GM12875 (cell line): ENCODE data around the gene CCDC47.

ENCODE experiments used
- H3K4me3 ChIP-seq: one replicate; pipeline ENCODE4 v1.5.1; 2011; ENCODE audit warnings: low read depth, low read length, control low read depth
- TF ChIP-seq, protein P1 (sequence below): IDR thresholded peaks from 2 replicates; pipeline ENCODE4 v1.5.1; 2011; ENCODE audit warnings: low read depth, mild to moderate bottlenecking, control low read depth, inconsistent platforms, low read length, moderate library complexity, borderline replicate concordance; ENCODE audit not compliant: insufficient read depth

Gene CCDC47

DNA sequence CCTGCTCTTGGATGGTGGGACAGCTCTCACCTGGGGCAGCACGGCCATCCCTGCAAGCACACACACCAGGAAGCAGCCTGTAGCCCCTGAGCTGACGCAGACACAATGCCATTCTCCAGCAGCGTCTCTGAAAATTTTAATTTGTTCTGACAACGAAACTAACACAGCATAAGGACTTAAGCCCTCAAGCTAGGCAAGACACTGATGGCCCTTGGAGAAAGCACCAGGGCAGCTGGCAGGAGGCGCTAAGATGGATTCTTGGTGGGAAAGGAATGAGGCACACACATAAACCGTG, 70.7 kb downstream of the CCDC47 start:
- no peak overlapping the region for H3K4me3 ChIP-seq
- TF ChIP-seq, protein P1, sequence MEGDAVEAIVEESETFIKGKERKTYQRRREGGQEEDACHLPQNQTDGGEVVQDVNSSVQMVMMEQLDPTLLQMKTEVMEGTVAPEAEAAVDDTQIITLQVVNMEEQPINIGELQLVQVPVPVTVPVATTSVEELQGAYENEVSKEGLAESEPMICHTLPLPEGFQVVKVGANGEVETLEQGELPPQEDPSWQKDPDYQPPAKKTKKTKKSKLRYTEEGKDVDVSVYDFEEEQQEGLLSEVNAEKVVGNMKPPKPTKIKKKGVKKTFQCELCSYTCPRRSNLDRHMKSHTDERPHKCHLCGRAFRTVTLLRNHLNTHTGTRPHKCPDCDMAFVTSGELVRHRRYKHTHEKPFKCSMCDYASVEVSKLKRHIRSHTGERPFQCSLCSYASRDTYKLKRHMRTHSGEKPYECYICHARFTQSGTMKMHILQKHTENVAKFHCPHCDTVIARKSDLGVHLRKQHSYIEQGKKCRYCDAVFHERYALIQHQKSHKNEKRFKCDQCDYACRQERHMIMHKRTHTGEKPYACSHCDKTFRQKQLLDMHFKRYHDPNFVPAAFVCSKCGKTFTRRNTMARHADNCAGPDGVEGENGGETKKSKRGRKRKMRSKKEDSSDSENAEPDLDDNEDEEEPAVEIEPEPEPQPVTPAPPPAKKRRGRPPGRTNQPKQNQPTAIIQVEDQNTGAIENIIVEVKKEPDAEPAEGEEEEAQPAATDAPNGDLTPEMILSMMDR, result no peak

DNA sequence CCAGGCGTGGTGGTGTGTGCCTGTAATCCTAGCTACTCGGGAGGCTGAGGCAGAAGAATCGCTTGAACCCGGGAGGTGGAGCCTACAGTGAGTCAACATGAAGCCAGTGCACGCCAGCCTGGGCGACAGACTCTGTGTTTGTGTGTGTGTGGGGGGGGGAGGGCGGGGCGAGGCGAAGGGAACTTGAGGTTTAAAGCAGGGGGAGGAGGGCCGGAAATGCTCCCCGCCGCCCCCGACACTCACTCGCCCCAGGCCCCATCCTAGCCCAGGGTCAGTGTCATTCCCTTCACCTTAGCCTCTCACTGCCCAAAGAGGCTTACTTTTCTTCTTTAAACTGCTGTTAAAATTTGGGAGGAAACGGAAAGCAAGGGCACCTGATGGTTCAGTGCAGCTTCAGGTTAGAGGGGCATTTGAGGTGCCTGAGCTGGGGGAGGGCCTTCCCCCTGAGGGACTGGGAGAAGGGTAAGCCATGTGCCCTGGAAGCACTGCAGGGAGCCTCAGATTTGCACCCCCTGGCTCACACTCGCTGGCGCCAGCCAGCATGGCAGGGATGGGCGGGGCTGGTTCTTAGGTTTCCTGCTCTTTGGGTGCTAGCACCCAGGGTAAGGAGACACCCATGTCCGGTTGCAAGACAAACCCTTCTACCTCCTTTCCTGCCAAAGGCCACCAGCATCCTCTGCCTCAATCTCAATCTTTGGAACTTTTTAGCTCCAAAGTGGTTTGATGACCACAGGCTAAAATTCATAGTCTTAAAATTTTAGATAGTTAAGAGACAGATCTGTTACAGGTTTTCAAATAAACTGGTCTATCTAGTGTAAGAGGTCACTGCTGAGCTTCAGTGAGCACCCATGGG, 71.3 kb downstream of the CCDC47 start:
- TF ChIP-seq, protein P1, result no peak
- H3K4me3 ChIP-seq, result peak overlapping the region; percentile 66

DNA sequence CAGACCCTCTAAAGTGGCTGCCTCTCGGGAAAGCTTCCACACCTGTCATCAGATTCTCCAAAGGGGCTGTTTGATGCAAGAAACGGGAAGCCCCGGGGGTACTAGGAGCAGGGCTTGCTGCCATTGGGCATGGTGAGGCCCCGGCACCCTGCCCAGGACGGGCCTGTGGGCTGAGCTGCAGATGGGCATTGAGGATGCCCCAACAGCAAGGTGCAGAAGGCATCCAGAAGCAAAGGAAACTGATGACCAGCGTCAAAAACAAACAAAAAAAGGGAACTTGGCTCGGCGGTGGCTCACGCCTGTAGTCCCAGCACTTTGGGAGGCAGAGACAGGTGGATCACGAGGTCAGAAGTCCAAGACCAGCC, 72.0 kb downstream of the CCDC47 start:
- peak overlapping the region; percentile 66 for H3K4me3 ChIP-seq
- TF ChIP-seq, protein P1, result no peak

DNA sequence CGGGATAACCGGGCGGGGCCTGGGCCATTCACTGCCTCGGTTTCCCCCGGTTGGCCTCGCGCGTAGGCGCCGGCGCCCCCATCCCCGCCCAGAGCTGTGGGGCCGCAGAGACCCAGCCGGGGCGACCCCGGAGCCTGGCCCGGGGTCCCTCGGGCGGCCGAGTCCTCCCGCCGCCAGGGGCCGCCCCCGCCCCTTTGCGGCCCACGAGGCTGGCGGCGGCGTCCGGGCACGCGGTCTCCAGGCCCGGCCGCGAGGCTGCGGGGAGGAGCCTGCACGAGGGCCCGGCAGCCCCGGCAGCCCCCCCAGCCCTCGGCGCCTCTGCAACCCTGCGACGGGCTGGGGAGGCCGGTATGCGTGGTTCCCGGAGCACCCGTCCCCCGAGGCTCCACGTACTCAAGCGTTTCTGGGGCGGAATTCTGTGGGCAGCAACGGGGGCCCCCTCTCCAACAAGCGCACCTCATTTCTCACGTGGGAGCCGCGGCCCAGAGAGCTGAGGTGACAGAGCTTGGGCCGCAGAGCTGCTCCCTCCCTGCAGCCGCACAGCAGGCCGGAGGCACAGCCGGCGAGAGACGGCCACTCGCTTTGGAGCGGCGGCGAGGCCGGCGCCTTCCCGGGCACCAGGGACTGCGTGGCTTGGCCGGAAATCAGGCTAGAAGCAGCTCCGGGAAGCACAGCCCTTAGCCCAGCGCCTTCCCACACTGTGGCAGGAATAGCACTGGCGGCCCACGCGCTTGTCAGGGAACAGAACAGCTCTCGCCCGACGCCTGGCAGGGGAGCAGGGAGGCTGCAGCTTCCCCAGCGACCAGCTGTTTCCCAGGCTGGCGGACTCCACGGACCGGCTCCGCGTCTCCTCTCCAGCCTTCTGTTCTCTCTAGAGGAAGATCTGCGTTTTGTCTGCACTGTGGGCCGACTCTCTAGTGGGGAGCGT, 72.6 kb downstream of the CCDC47 start:
- peak overlapping the region; percentile 91 for H3K4me3 ChIP-seq
- TF ChIP-seq, protein P1, result no peak

DNA sequence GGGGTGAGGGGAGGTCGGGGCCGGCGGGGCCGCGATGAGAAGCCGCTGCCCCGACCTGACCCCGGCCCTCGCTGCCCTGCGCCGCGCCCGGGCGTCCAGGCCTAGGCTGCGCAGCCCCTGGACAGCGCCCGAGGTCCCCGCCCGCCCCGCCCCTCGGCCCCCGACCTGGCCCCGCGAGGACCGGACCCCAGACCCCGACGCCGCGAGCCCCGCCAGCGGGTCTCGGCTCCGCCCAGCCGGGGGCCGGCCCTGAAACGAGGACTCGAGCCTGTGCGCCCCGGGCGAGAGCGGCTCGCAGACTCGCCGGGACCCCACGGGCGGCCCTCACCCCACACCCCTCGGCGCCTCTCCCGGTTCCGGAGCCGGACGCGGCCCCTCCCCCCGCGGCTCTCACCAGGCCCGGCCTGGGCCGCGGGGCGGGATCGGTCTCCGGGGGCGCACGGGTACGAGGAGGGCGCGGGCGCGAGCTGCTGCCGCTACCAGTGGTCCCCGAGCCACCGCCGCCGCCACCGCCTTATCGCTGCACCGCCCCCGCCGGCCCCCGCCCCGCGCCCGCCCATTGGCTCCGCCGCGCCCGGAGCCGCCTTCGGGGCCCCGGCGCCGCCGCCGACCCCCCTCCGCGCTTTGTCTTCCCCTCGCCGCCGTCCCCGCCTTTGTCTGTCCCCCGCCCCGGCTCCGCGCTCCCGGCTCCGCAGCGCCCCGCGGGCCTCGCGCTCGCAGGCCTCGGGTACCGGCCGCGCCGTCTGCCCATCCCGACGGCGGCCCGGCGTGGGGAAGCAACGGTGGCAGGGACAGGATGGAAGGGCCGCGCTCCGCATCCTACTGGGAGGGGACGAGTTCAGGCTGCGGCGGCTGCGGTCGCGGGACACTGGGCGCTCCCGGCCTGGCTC, 73.5 kb downstream of the CCDC47 start, which contains the start of gene LIMD2:
Gene LIMD2, minus strand, starts transcription at position 488 of the 890 bp plus-strand sequence. CDS start 827 bp downstream, outside the sequence.
- peak within 1 kb of the TSS; percentile 91 for H3K4me3 ChIP-seq
- TF ChIP-seq, protein P1, result no peak

DNA sequence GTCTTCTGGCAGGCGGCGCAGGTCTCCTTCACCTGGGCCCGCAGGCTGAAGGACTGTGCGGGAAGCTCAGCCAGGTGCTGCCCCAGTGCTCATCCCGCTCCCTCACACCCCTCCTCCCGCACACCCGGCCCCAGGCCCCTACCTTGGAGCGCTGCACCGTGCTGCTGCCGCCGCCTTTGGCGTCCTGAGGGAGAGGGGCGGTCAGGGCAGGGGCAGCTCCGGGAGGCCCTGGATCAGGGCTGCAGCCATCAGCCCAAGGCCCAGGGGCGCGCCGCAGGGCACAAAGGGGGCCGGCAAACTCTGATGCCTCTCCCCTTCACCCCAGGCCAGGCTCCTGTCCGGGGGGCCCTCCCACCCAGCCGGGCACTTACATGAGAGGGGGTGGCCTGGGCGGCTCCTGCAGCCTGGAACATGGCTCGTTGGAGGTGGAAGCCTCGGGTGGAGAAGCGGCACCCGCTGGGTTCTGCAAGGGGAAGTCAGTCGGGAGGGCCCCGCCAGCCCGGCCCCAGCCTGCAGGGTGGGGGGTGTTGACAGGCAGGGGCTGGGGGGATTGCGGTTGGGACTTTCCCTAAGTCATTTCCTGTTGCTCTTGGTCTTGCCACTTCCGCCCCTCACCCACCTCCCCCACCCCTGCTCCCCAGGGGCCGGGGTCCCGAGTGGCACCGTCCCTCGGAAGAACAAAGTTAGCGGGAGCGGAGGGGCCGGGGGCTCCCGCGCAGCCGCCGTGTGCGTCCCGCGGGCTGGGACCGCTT, 74.3 kb downstream of the CCDC47 start:
- TF ChIP-seq, protein P1, result no peak
- peak overlapping the region; percentile 91 for H3K4me3 ChIP-seq
